Mesendoderm (in vitro differentiated cells): Measurements from ENCODE around the gene SRGAP2B.
"Not testable (repeated sequence)": the region's sequence is repeated elsewhere in the genome, so short reads cannot be mapped to it uniquely, and the experiment has no call there.

Source experiments
- DNase-seq: peaks from one replicate; pipeline ENCODE4 v3.0.0; 2013
- H2AK5ac ChIP-seq: 2 replicates; pipeline ENCODE4 v1.6.1; 2013; ENCODE audit warnings: low read length, inconsistent platforms
- H2BK120ac ChIP-seq: 2 replicates; pipeline ENCODE4 v1.6.1; 2013; ENCODE audit warnings: low read depth, mild to moderate bottlenecking, low read length, moderate library complexity, mixed read lengths
- H2BK15ac ChIP-seq: replicated peaks from 2 replicates; pipeline ENCODE4 v1.6.1; 2013; ENCODE audit warnings: low read depth, mild to moderate bottlenecking, moderate library complexity
- H2BK5ac ChIP-seq: 2 replicates; pipeline ENCODE4 v1.6.1; 2013; ENCODE audit warnings: low read length, inconsistent platforms
- H3K18ac ChIP-seq: 2 replicates; pipeline ENCODE4 v1.6.1; 2013; ENCODE audit warnings: mild to moderate bottlenecking, low read length, mixed read lengths
- H3K23ac ChIP-seq: one replicate; pipeline ENCODE4 v1.6.1; 2013; ENCODE audit warnings: low read length
- H3K27ac ChIP-seq: 2 replicates; pipeline ENCODE4 v1.5.1; 2013; ENCODE audit warnings: low read depth, mild to moderate bottlenecking, inconsistent platforms, low read length, moderate library complexity
- H3K27me3 ChIP-seq: 2 replicates; pipeline ENCODE4 v1.6.1; 2013; ENCODE audit warnings: low read length, control low read depth, mild to moderate bottlenecking, inconsistent platforms; ENCODE audit not compliant: insufficient read depth, poor library complexity
- H3K36me3 ChIP-seq: 2 replicates; pipeline ENCODE4 v1.6.1; 2013; ENCODE audit warnings: low read length, inconsistent platforms; ENCODE audit not compliant: control insufficient read depth, insufficient read depth
- H3K4ac ChIP-seq: one replicate; pipeline ENCODE4 v1.6.1; 2013; ENCODE audit warnings: low read depth, mild to moderate bottlenecking, low read length, moderate library complexity
- H3K4me1 ChIP-seq: 2 replicates; pipeline ENCODE4 v1.6.1; 2013; ENCODE audit warnings: low read depth, low read length, inconsistent platforms; ENCODE audit not compliant: control insufficient read depth
- H3K4me2 ChIP-seq: 2 replicates; pipeline ENCODE4 v1.6.1; 2013; ENCODE audit warnings: low read length
- H3K4me3 ChIP-seq: 2 replicates; pipeline ENCODE4 v1.5.1; 2013; ENCODE audit warnings: mild to moderate bottlenecking, low read length
- H3K56ac ChIP-seq: one replicate; pipeline ENCODE4 v1.6.1; 2013; ENCODE audit warnings: low read length
- H3K79me1 ChIP-seq: 2 replicates; pipeline ENCODE4 v1.6.1; 2013; ENCODE audit warnings: low read length, inconsistent platforms
- H3K79me2 ChIP-seq: 2 replicates; pipeline ENCODE4 v1.6.1; 2013; ENCODE audit warnings: mild to moderate bottlenecking, low read length; ENCODE audit not compliant: control insufficient read depth, insufficient read depth
- H3K9ac ChIP-seq: 2 replicates; pipeline ENCODE4 v1.6.1; 2013; ENCODE audit warnings: low read length, inconsistent platforms
- H4K5ac ChIP-seq: one replicate; pipeline ENCODE4 v1.6.1; 2013; ENCODE audit warnings: low read length
- H4K8ac ChIP-seq: one replicate; pipeline ENCODE4 v1.6.1; 2013; ENCODE audit warnings: low read depth, mild to moderate bottlenecking, control low read depth, low read length, moderate library complexity
- WGBS: extraction: QIAGEN DNeasy Blood & Tissue Kit; methylation state at CpG from one replicate; pipeline ENCODE4 v1.1.7; 2013; ENCODE audit warnings: low lambda C conversion rate, missing lambda C conversion rate; ENCODE audit not compliant: insufficient coverage; ENCODE audit errors: extremely low coverage; 5-methylcytosine and 5-hydroxymethylcytosine counted together

SRGAP2B gene

DNA sequence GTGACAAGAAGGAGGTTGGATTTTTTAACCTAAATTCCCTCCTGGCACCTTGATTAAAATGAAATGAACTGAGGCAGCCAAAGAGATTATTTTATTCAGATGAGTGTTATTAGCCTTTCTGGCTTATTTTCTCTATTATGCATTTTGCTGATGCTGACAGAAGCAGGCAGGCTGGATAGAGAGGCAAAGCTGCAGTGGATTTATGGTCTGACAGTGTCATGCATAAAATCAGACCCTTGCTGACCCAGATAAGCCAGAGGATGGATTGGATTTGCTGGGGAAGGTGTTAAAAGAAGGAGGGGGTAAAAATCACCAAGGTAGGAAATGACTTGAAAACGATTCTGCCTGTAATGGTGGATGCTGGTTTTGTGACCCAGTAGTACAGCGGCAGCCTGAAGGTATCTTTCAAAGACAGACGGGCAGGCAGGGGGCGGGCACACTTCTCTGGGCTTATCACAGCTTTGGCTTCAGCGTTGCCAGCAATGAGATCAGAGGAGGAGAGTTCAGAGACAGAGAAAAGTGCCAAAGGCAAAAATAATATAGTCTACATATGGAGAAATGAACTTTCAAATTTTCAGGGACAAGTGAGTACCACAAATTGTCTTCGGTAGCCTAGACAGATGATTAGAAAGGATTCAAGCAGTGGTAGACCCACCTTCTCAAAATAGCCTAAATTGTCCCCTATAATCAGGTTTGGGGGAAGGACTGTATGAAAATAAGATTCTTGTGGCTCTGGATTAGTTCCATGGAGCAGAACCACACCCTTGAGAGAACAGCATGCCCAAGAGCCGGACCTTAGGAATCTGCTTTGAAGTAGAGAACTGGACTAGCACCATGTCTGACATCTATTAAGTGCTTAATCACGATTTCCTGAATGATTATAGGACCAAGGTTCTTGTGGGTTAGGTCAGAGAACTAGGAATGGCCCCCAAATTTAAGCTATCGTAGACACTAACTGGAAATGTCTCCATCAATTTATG, 133.2 kb downstream of the SRGAP2B start:
- not testable (repeated sequence) for H3K4ac ChIP-seq, H3K18ac ChIP-seq, H3K27ac ChIP-seq

DNA sequence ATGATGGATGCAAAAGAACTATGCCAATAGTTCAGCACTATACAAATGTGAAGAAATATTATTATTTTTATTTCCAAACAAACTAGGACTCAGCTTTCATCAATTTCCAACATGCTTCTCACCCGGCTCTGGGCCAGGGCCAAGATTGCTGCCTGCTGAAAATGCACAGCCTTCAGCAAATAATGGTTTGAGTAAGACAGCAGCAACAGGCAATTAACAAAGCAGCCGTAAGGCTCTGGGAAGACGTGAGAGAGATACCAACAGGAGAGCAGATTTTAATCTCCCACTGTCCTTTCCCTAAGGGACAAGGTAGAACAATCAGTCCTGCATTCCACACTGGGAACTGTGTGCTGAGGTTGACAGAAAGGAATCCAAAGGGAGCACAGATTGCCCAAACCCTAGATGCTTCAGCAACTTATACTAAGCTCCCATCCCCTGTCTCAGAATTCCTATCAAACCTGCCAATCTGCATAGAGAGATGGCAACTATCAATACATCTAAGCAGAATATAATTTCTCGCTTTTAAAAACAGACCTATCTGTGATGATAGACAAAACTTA, 134.1 kb downstream of the SRGAP2B start:
- WGBS, result no CpG with 5 or more reads among the region's 4 CpGs
- H3K4ac ChIP-seq, H3K27me3 ChIP-seq, H3K36me3 ChIP-seq, H3K4me3 ChIP-seq, H3K56ac ChIP-seq, H2BK120ac ChIP-seq, DNase-seq, H3K4me1 ChIP-seq, H3K9ac ChIP-seq, H2BK5ac ChIP-seq, H3K23ac ChIP-seq, H4K8ac ChIP-seq, H3K27ac ChIP-seq, H3K18ac ChIP-seq, H2AK5ac ChIP-seq, H3K79me1 ChIP-seq, H2BK15ac ChIP-seq, H3K4me2 ChIP-seq, H3K79me2 ChIP-seq, H4K5ac ChIP-seq: not testable (repeated sequence)

More for the DNA sequence above, 133.2 kb downstream of the SRGAP2B start:
- not testable (repeated sequence) for H3K23ac ChIP-seq, H3K79me1 ChIP-seq, H3K4me2 ChIP-seq, H3K36me3 ChIP-seq, H4K8ac ChIP-seq, H2AK5ac ChIP-seq, H3K4me3 ChIP-seq, H4K5ac ChIP-seq, H3K9ac ChIP-seq, H3K79me2 ChIP-seq, H2BK15ac ChIP-seq, H2BK5ac ChIP-seq, H3K56ac ChIP-seq, DNase-seq, H3K27me3 ChIP-seq, H2BK120ac ChIP-seq, H3K4me1 ChIP-seq
- no CpG with 5 or more reads among the region's 9 CpGs for WGBS

DNA sequence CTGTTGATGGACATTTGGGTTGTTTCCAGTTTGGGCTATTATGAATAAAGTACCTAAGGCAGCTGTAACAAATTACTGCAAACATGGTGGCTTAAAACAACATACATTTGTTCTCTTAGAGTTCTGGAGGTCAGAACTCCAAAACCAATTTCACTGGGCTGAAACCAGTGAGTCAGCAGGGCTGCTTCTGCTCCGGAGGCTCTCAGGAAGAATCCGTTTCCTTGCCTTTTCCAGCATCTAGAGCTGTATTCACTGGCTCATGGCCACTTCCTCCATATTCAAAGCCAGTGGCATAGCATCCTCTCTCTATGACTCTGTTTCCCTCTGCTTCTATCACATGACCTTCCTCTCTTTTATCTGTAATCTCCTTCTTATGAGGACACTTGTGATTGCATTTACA, 146.7 kb downstream of the SRGAP2B start:
- not testable (repeated sequence) for H3K4ac ChIP-seq, H3K56ac ChIP-seq, H3K9ac ChIP-seq, H2BK120ac ChIP-seq, H3K4me2 ChIP-seq, H3K27ac ChIP-seq, H3K27me3 ChIP-seq, H3K23ac ChIP-seq, H2BK5ac ChIP-seq, H2AK5ac ChIP-seq, H3K18ac ChIP-seq, H3K36me3 ChIP-seq, H3K79me1 ChIP-seq, H2BK15ac ChIP-seq, H4K8ac ChIP-seq, H3K4me3 ChIP-seq, H4K5ac ChIP-seq, DNase-seq, H3K79me2 ChIP-seq, H3K4me1 ChIP-seq
- no CpG with 5 or more reads among the region's 2 CpGs for WGBS

DNA sequence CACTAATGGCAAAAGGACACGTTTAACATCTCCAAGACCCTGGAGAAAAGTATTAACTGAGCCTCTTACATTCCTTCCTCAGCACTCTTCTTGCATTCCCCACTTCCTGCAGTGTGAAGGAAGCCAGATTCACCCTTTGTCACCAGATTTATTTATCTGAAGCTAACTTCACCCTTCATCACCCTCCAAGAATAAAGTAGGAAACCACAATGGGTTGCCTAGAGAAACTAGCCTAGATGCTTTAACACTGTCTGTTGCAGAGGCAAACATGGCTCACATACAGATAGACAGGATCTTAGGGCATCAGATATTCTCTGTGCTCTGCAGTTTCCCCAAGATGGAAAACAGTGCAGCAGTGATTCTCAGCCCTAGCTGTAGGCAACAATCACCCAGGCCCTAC, 147.6 kb downstream of the SRGAP2B start:
- H3K4ac ChIP-seq, H3K27me3 ChIP-seq, H3K9ac ChIP-seq, H3K79me1 ChIP-seq, H3K36me3 ChIP-seq, H3K79me2 ChIP-seq, DNase-seq, H3K4me2 ChIP-seq, H2BK15ac ChIP-seq, H2BK5ac ChIP-seq, H3K4me1 ChIP-seq, H4K5ac ChIP-seq, H2AK5ac ChIP-seq, H3K18ac ChIP-seq, H3K23ac ChIP-seq, H4K8ac ChIP-seq, H3K56ac ChIP-seq, H3K4me3 ChIP-seq, H2BK120ac ChIP-seq, H3K27ac ChIP-seq: not testable (repeated sequence)
- WGBS, result no CpG with 5 or more reads among the region's 1 CpG

DNA sequence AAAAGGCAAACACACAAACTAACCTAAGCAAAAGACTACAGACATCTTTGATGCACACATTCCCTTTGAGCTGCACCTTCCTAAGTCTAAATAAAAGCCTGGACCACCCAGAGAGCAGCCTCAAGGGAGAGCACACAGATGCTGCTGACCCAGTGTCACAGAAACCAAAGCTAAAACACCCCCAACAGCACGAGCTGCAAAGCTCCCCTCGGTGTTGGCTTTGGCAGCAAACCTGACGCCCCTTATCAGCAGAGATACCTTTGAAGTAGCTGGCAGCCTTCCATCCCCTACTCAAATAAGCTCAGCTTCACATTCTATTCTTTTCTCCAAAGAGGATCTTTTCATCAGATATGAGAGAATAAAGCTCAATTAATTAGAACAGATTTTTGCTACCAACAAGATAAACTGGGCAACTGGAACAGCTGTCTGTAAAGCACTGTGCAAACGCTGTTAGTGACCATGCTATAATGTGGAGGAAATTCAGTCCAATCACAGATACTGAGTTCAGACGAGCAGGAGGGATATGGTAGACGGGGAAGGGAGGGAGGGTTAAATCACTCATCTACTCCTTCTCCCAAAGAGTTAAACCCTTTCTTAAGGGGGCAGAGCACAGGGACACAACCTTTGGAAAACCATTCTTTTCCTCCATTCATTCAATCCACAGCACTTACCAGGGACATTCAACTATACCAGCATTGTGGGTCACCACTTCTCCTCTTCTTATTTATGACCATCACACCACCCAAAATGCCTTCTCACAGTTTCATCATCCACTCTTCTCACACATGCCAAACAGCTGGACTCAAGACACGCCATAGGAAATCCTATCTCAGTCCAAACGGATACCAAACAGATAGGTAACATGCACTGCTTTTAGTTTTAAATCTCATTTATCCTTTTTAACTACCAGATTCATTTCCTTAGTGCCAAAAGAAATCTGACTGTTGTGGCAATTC, 148.3 kb downstream of the SRGAP2B start:
- WGBS, result no CpG with 5 or more reads among the region's 8 CpGs
- not testable (repeated sequence) for H2BK5ac ChIP-seq, DNase-seq, H3K79me2 ChIP-seq, H3K36me3 ChIP-seq, H3K4me2 ChIP-seq, H3K9ac ChIP-seq, H3K18ac ChIP-seq, H3K4ac ChIP-seq, H3K27ac ChIP-seq, H4K5ac ChIP-seq, H3K23ac ChIP-seq, H3K79me1 ChIP-seq, H3K27me3 ChIP-seq, H3K4me3 ChIP-seq, H2BK15ac ChIP-seq, H4K8ac ChIP-seq, H2BK120ac ChIP-seq, H3K56ac ChIP-seq, H2AK5ac ChIP-seq, H3K4me1 ChIP-seq
